GM19043 (cell line): Measurements from ENCODE around the gene ZNF410.
"Not testable (repeated sequence)": the region's sequence is repeated elsewhere in the genome, so short reads cannot be mapped to it uniquely, and the experiment has no call there.

ENCODE experiments used
- ATAC-seq: cut with Tn5 transposase; IDR thresholded peaks from one replicate; pipeline ENCODE4 v1.9.1; 2021; ENCODE audit warnings: low read depth; ENCODE audit not compliant: unreplicated experiment

Gene ZNF410

DNA sequence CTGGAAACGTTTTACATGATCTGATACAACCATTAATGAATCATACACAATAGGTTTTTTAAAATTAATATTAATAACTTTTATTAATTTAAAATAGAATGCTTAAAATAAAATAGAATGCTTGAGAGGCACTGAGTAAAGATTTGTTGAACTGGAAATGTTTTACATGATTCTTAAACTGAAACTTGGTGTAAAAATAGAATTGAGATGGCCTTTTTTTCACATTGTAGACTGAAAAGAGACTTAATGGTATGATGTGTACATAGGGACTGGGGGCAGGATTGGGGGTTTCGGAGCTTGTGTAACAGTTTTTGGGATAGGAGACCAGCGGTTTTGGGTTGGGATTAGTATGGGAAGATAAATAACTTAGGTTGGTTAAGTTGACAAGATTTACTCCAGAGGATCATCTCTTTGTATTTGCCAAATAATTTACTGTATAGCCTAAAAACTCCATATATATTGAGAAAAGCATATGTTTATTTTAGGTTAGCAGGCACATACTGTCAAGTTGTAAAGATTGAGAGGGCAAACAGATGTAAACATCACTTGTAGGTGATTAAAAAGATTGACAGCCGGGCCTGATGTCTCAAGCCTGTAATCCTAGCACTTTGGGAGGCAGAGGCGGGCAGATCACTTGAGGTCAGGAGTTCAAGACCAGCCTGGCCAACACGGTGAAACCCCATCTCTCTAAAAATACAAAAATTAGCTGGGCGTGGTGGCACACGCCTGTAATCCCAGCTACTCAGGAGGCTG lies 2.0 kb upstream of the ZNF410 start:
- no peak for ATAC-seq

DNA sequence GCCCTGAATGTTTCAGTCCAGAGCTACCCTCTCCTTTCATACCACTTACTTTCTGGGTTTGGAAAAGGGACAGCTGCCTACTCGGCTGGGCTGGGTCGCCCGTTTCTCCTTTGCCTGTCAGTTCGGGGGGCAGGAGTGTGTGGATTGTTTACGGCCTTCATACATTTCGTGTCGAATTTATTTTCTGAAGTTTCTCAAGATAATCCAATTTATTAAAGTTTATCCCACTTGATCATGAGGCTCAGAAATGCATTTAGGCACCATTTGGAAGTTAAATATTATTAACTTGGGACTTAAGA lies 608 bp downstream of the ZNF410 start:
- ATAC-seq: no peak

GRCh38 chr14:73887694-73888459 lies 1.2 kb downstream of the ZNF410 start:
- ATAC-seq: no peak

DNA sequence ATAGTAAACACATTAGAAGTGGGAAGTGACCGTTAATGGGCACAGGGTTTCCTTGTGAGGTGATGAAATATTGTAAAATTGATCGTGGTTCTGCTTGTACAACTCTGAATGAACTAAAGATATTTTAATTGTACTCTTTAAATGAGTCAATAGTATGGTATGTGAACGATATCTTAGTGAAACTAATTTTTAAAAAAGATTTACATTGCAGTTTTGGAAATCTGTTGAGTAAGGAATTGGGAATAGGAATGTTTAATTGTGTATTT lies 1.7 kb downstream of the ZNF410 start:
- ATAC-seq: no peak

GRCh38 chr14:73888971-73889370 lies 2.3 kb downstream of the ZNF410 start:
- no peak for ATAC-seq

GRCh38 chr14:73889376-73889775 lies 2.7 kb downstream of the ZNF410 start:
- ATAC-seq: no peak

GRCh38 chr14:73894180-73894687 lies 7.6 kb downstream of the ZNF410 start:
- ATAC-seq: not testable (repeated sequence)

DNA sequence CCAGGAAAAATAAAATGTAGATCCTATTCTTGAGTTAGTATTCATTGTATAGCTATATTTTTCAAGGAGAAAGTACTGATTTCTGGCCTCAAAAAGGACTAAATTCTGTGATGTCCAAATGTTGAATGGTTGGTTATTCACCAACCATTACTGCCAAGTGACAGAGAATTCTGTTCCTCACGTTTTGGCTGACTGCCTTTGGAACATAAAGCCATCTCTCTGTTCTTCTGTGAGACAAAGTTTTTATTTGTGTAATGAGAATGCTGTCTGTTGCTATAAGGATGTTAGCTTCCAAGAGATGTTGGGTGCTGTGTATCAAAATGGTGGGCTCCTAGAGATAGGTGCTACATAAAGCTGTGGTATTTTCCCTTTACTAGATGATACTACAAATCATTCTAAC lies 9.3 kb downstream of the ZNF410 start:
- no peak for ATAC-seq

DNA sequence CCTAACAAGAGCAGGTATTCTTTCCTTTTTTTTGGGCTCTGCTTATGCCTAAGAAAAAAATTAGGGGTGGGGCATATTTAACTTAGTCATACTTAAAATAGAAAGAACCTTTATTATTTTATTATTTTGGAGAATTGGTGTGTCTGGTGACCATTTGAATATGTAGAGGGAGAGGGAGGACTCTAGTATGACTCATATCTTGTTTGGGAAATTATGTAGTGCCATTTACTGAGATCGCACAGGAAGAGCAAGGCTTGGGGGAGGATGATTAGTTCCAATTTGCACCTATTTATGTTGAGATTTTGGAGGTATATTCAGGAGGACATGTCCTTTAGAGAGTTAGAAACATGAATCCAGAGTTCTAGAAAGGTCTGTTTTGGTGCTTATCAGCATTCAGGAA lies 9.9 kb downstream of the ZNF410 start:
- no peak for ATAC-seq

- no peak for ATAC-seq
Measured at GRCh38 chr14:73903028-73903427, 16.4 kb downstream of the ZNF410 start.

DNA sequence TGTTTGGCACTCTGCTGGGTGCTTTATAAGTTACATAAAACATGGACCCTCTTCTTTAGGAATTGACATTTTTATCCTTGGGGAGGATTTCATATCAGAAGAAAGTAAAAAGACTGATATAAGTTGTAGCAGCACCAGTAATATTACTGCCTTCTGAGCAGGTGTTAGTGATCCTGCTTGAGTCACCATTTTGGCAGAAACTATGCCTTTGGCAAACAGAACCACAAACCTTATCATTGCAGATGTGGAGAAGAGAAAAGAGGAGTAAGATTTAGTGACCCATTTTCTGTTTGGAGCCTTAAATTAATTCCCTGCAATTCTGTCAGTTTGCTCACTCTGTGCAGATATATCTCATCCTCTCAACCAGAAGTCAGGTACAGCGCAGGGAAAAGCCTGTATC lies 23.0 kb downstream of the ZNF410 start:
- ATAC-seq: no peak

- ATAC-seq: no peak
Measured at GRCh38 chr14:73913256-73913655, 26.6 kb downstream of the ZNF410 start.

- ATAC-seq: no peak
Measured at GRCh38 chr14:73916324-73916723, 29.7 kb downstream of the ZNF410 start.

GRCh38 chr14:73919457-73919856 lies 32.8 kb downstream of the ZNF410 start:
- not testable (repeated sequence) for ATAC-seq

DNA sequence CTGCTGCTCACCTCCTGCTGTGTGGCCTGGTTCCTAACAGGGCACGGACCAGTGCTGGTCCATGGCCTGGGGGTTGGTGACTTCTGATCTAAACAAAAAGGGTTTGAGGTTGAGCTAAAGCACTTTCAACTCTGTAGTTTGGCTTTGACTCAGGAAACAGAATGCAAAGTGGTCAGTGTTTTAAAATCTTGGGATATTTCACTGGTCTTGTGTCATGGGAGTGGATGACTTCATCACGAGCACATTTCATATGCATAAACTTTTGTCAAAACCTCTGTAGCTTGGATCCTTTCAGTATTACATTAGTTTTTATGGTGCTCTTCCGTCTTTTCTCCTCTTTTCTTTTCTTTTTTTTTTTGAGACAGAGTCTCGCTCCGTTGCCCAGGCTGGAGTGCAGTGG lies 37.7 kb downstream of the ZNF410 start:
- no peak for ATAC-seq

DNA sequence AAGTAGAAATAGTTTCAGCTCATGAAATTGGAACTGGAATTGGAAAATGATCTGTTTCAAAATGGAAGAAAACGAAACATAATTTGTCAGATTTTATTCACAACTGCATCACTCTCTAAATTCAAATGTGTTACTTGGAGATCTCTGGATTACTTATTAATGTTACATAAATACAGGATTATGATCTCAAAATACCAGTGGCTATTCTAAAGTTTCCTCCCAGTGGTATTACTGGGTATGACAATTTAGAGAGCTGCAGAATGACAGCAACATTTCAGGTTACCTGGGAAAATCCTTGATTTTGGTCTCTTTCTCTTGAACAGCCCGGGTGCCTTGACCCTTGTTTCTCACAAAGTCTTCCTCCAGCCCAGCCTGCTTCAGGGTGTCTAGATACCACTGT lies 49.0 kb downstream of the ZNF410 start:
- ATAC-seq: no peak

- no peak for ATAC-seq
Measured at GRCh38 chr14:73936548-73936947, 49.9 kb downstream of the ZNF410 start.

DNA sequence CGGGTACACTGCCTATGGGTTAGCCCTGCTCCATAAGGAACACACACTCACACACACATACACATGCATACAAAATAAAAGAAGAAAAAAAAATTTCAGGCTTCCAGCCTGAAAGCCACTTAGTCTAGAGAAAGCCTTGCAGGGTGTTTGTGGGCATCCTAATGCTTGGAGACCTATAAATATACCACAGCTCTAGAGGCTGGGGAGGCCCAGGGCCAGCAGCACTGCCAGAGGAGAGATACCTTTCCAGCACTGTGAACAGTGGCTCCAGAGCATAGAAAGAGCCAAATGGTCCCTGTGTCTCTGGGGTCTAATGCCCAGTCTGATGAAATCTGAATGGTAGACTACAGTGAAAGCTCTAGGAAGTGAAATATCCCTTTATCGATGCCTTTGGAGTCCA lies 50.4 kb downstream of the ZNF410 start:
- no peak for ATAC-seq

DNA sequence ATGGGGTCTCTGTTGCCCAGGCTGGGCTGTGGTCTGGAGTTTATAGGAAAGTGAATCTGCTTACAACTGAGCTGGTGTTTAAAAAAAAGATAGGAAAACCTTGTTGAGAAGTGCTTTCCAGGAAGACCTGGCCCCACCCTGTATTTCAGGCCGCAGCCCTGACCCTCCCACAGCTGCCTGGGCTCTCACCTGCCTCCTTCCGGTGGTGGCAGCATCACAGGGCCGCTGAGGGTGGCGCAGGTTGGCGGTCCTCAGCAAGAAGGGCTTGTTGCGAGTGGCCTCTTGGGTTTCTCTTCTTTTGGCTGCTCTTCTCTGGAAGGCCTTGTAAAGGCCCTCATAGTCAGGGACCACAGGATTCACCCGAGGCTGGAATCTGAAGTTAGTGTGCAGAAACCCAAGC lies 55.5 kb downstream of the ZNF410 start:
- ATAC-seq: no peak

DNA sequence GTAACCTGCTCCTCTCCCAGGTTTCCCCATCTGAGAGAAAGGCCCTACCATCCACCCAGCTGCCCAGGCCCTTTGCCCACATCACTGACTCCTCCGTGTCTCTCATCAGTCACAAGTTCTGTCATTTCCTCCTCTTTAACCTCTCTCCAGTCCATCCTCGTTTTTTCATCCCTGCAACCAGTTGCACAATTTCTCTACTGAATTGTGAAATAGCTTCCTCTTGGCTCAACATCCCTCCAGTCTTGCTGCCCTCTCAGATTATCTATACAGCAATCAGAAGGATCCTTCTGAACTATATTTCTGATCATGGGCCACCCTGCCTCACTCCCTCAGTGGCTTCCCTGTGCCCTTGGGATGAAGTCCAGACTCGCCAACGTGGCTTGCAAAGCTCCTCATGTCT lies 56.4 kb downstream of the ZNF410 start:
- no peak for ATAC-seq

- ATAC-seq: no peak
Measured at GRCh38 chr14:73944432-73945158, 57.9 kb downstream of the ZNF410 start.
